ENCODE data around the gene EIF2B1.
A peak's percentile ranks its signal among the peaks of the same experiment; 100 is the strongest.

Gene EIF2B1

GRCh38 chr12:123576611-123577010 is 56.9 kb downstream of the EIF2B1 start:
- TF ChIP-seq ESRRG (CRISPR knock-in tag; IDR thresholded peaks at IDR 0.05) = no peak
- TF ChIP-seq ARNTL (CRISPR knock-in tag; IDR thresholded peaks at IDR 0.05; ENCODE audit: borderline replicate concordance, low read depth) = no peak
- TF ChIP-seq PATZ1 (CRISPR knock-in tag; IDR thresholded peaks at IDR 0.05; ENCODE audit: borderline replicate concordance) = no peak
- no peak for TF ChIP-seq CSDC2 (CRISPR knock-in tag; IDR thresholded peaks at IDR 0.05)
- no peak for ATAC-seq

GRCh38 chr12:123573870-123574269 is 59.6 kb downstream of the EIF2B1 start:
- ATAC-seq = no peak
- no peak for TF ChIP-seq ZNF70 (CRISPR knock-in tag; IDR thresholded peaks at IDR 0.05)
- no peak for TF ChIP-seq POU6F1 (CRISPR knock-in tag; IDR thresholded peaks at IDR 0.05; ENCODE audit: borderline replicate concordance, low read depth)
- TF ChIP-seq ZFP30 (CRISPR knock-in tag; IDR thresholded peaks at IDR 0.05) = no peak

- TF ChIP-seq CSRNP3 (CRISPR knock-in tag; IDR thresholded peaks at IDR 0.05) = no peak
- no peak for TF ChIP-seq ZFP30 (CRISPR knock-in tag; IDR thresholded peaks at IDR 0.05)
- TF ChIP-seq OSR1 (CRISPR knock-in tag; IDR thresholded peaks at IDR 0.05) = no peak
- no peak for TF ChIP-seq ZNF70 (CRISPR knock-in tag; IDR thresholded peaks at IDR 0.05)
- TF ChIP-seq ISL1 (CRISPR knock-in tag; IDR thresholded peaks at IDR 0.05) = no peak
- ATAC-seq = no peak
Measured at GRCh38 chr12:123572391-123572790, 61.1 kb downstream of the EIF2B1 start.

GRCh38 chr12:123571343-123571813 is 62.1 kb downstream of the EIF2B1 start:
- TF ChIP-seq GLIS3 (CRISPR knock-in tag; IDR thresholded peaks at IDR 0.05) = no peak
- TF ChIP-seq OSR1 (CRISPR knock-in tag; IDR thresholded peaks at IDR 0.05) = no peak
- no peak for TF ChIP-seq ISL1 (CRISPR knock-in tag; IDR thresholded peaks at IDR 0.05)
- TF ChIP-seq CSRNP3 (CRISPR knock-in tag; IDR thresholded peaks at IDR 0.05) = no peak
- TF ChIP-seq ZFP3 (CRISPR knock-in tag; IDR thresholded peaks at IDR 0.05) = peak; percentile 91
- peak; percentile 92 for ATAC-seq
